Type B pancreatic cell (in vitro differentiated cells): Measurements from ENCODE around the gene RILPL2. TPM values are rescaled to one million over a fixed set of nuclear protein-coding genes. Genes with fewer than 3 reads are reported as not detected.
A peak's percentile ranks its signal among the peaks of the same experiment; 100 is the strongest.
"Not testable (repeated sequence)": the region's sequence is repeated elsewhere in the genome, so short reads cannot be mapped to it uniquely, and the experiment has no call there.

Experiments
- DNase-seq: peaks from one replicate; pipeline ENCODE4 v3.0.0; 2021; ENCODE audit warnings: mixed read lengths; ENCODE audit not compliant: unreplicated experiment; ENCODE audit errors: extremely low spot score
- H3K27ac Mint-ChIP-seq: 2 replicates; pipeline ENCODE4 v1.8.0; 2021; ENCODE audit warnings: mild to moderate bottlenecking, mixed read lengths
- H3K27me3 Mint-ChIP-seq: 2 replicates; pipeline ENCODE4 v1.8.0; 2021; ENCODE audit warnings: mixed read lengths
- H3K36me3 Mint-ChIP-seq: 2 replicates; pipeline ENCODE4 v1.8.0; 2021; ENCODE audit warnings: mixed read lengths
- H3K4me1 Mint-ChIP-seq: one replicate; pipeline ENCODE4 v1.8.0; 2021; ENCODE audit warnings: mixed read lengths; ENCODE audit not compliant: unreplicated experiment
- H3K4me3 Mint-ChIP-seq: 2 replicates; pipeline ENCODE4 v1.8.0; 2021; ENCODE audit warnings: mild to moderate bottlenecking, mixed read lengths
- H3K9me3 Mint-ChIP-seq: 2 replicates; pipeline ENCODE4 v1.8.0; 2021; ENCODE audit warnings: mixed read lengths
- total RNA-seq: library from RNA; stranded (reverse); gene quantifications from 2 replicates; pipeline ENCODE4 v1.2.1, GENCODE V29; 2021; ENCODE audit warnings: low replicate concordance
- TF ChIP-seq, protein P1 (sequence below): fragments of 200-600 bp; sonication (generic); conservative IDR thresholded peaks from 2 replicates; pipeline ENCODE4 v1.5.0; 2021; ENCODE audit warnings: antibody characterized with exemption, mild to moderate bottlenecking

Gene RILPL2
- total RNA-seq, 1 donor from 2014 or later: 1.4 TPM

DNA sequence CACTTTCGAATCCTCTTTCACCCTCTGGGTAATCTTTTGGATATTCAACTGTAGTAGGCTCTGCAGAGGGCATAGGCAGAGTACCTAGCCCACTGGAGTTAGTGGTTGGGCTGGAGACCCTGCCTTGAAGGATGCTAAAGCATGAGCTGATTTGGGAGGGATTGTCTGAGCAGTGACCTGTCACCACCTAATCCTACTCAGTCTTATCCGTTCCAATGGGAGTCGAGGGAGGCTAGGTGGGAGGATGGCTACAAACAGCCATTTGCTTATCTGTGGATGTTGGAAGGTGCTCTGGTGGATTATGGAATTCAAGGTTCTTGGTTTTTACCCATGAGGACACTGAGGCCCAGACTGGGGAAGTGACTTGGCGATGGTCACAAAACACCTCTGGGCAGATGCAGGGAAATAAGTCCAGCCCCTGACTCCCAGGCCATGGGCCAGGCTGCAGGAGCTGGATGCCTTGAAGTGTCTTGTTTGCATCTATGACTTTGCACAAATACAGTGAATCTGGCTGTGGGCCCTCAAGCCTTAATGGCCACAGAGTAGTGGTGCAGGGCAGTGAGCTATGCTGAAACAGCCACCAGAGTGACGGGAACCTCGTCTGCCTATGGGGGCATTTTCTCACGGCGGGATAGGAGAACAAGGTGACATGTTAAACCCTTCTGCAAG is 48.8 kb downstream of the RILPL2 start:
- Mint-ChIP-seq H3K4me1 (peaks cover 26% of the 10 kb centered on the region), H3K9me3 (no peaks in the 10 kb centered on the region), H3K4me3 (peak overlapping the region; percentile 85), H3K27me3 (no peaks in the 10 kb centered on the region), H3K27ac (peak overlapping the region; percentile 91), H3K36me3 (peaks cover 16% of the 10 kb centered on the region)
- TF ChIP-seq, protein P1, sequence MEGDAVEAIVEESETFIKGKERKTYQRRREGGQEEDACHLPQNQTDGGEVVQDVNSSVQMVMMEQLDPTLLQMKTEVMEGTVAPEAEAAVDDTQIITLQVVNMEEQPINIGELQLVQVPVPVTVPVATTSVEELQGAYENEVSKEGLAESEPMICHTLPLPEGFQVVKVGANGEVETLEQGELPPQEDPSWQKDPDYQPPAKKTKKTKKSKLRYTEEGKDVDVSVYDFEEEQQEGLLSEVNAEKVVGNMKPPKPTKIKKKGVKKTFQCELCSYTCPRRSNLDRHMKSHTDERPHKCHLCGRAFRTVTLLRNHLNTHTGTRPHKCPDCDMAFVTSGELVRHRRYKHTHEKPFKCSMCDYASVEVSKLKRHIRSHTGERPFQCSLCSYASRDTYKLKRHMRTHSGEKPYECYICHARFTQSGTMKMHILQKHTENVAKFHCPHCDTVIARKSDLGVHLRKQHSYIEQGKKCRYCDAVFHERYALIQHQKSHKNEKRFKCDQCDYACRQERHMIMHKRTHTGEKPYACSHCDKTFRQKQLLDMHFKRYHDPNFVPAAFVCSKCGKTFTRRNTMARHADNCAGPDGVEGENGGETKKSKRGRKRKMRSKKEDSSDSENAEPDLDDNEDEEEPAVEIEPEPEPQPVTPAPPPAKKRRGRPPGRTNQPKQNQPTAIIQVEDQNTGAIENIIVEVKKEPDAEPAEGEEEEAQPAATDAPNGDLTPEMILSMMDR: no peak
- no peak for DNase-seq

GRCh38 chr12:123385536-123385935 is 50.9 kb downstream of the RILPL2 start:
- not testable (repeated sequence) for DNase-seq, H3K36me3 Mint-ChIP-seq, H3K27ac Mint-ChIP-seq, H3K4me3 Mint-ChIP-seq, H3K27me3 Mint-ChIP-seq, H3K9me3 Mint-ChIP-seq
- peaks cover 20% of the 10 kb centered on the region for H3K4me1 Mint-ChIP-seq

- no peaks in the 10 kb centered on the region for H3K27me3 Mint-ChIP-seq
- no peak overlapping the region for H3K27ac Mint-ChIP-seq
- TF ChIP-seq, protein P1: peak; percentile 39
- H3K4me1 Mint-ChIP-seq: peaks cover 15% of the 10 kb centered on the region
- H3K4me3 Mint-ChIP-seq: peak overlapping the region; percentile 93
- no peaks in the 10 kb centered on the region for H3K9me3 Mint-ChIP-seq
- no peaks in the 10 kb centered on the region for H3K36me3 Mint-ChIP-seq
- no peak for DNase-seq
Measured at GRCh38 chr12:123384994-123385376, 51.5 kb downstream of the RILPL2 start.

GRCh38 chr12:123384318-123384993 is 52.0 kb downstream of the RILPL2 start:
- TF ChIP-seq, protein P1: no peak
- H3K4me1 Mint-ChIP-seq: peaks cover 15% of the 10 kb centered on the region
- no peaks in the 10 kb centered on the region for H3K27me3 Mint-ChIP-seq
- no peaks in the 10 kb centered on the region for H3K9me3 Mint-ChIP-seq
- H3K4me3 Mint-ChIP-seq: peak overlapping the region; percentile 93
- H3K27ac Mint-ChIP-seq: peak overlapping the region; percentile 90
- no peak for DNase-seq
- no peaks in the 10 kb centered on the region for H3K36me3 Mint-ChIP-seq

DNA sequence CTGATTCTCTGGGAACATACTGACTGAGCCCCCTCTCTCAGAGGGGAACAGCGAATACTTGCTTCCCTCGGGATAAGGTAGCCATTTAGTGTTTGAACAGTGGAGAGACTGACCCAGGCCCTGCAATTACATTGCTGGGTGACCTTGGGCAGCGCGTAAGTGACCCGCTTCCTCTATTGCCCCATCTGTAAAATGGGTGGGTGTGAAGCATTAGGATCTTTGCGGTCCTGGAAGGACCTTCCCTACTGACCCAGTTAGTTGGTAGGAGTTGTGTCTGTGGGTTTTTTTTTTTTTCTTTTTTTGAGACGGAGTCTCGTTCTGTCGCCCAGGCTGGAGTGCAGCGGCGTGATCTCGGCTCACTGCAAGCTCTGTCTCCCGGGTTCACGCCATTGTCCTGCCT is 53.8 kb downstream of the RILPL2 start:
- H3K9me3 Mint-ChIP-seq: no peaks in the 10 kb centered on the region
- no peaks in the 10 kb centered on the region for H3K27me3 Mint-ChIP-seq
- DNase-seq: no peak
- H3K4me1 Mint-ChIP-seq: peaks cover 8% of the 10 kb centered on the region
- no peak overlapping the region for H3K27ac Mint-ChIP-seq
- peak overlapping the region; percentile 54 for H3K4me3 Mint-ChIP-seq
- no peaks in the 10 kb centered on the region for H3K36me3 Mint-ChIP-seq
- TF ChIP-seq, protein P1: no peak

DNA sequence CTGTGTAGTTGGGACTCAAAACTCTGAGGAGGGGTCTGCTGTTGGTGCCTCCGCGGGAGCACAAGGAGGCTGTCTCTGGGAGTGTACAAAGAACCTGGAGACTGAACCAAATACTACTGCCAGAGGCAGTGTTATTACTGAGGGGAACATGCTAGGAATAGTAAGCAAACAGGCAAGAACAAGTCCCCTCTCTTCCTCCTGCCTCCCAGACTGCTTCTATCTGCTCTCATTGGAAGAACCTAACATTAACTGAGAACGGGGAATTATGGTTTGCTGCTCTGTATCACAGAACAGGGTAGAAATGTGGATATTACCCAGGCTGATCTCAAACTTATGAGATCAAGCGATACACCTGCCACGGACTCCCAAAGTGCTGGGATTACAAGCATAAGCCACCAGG is 57.1 kb downstream of the RILPL2 start:
- no peaks in the 10 kb centered on the region for H3K9me3 Mint-ChIP-seq
- H3K36me3 Mint-ChIP-seq: no peaks in the 10 kb centered on the region
- no peak overlapping the region for H3K27ac Mint-ChIP-seq
- no peak overlapping the region for H3K4me3 Mint-ChIP-seq
- DNase-seq: no peak
- TF ChIP-seq, protein P1: no peak
- no peaks in the 10 kb centered on the region for H3K4me1 Mint-ChIP-seq
- H3K27me3 Mint-ChIP-seq: no peaks in the 10 kb centered on the region

- H3K4me1 Mint-ChIP-seq, DNase-seq, H3K27ac Mint-ChIP-seq, H3K36me3 Mint-ChIP-seq, H3K27me3 Mint-ChIP-seq, H3K4me3 Mint-ChIP-seq, H3K9me3 Mint-ChIP-seq: not testable (repeated sequence)
Measured at GRCh38 chr12:123372415-123372814, 64.1 kb downstream of the RILPL2 start.

- not testable (repeated sequence) for H3K4me1 Mint-ChIP-seq, H3K4me3 Mint-ChIP-seq, H3K36me3 Mint-ChIP-seq, H3K27me3 Mint-ChIP-seq, H3K9me3 Mint-ChIP-seq, H3K27ac Mint-ChIP-seq, DNase-seq
Measured at GRCh38 chr12:123371667-123372368, 64.7 kb downstream of the RILPL2 start.
